DND-41 (cell line): ENCODE results near the gene HEXIM2.

Source experiments
- CTCF ChIP-seq: IDR thresholded peaks from 2 replicates; pipeline ENCODE4 v1.5.1; 2012; ENCODE audit warnings: borderline replicate concordance, low read length, moderate library complexity, mild to moderate bottlenecking; ENCODE audit not compliant: poor library complexity, severe bottlenecking; ENCODE audit errors: extremely low read depth
- EZH2 ChIP-seq: IDR thresholded peaks from 3 replicates; pipeline ENCODE4 v1.6.1; 2012; ENCODE audit warnings: borderline replicate concordance, low read depth, mild to moderate bottlenecking, moderate library complexity, low read length, inconsistent platforms; ENCODE audit not compliant: severe bottlenecking

GRCh38 chr17:45190503-45191255 lies 29.0 kb downstream of the HEXIM2 start:
- TF ChIP-seq CTCF (no peak), EZH2 (no peak)
